ENCODE data around the gene PLPP6.

PLPP6 gene

DNA sequence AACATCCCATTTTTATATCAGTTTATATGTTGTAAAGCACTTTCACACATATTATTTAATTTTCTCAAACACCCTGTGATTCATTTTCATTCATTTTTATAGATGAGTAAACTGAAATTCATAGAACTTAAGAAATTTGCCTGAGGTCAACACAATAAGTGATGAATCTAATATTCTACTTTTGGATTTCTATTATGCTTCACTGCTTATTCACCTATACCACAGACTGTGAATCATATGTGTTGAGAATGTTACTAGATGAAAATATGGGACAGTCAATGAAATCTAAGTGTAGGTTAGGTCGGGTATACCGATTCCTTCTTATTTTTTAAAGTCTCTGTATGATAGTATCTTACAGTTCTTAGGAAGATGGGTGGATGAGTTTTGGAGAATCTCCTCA, 42.0 kb downstream of the PLPP6 start:
- H3K27ac Mint-ChIP-seq, result no peak overlapping the region
- no peaks in the 10 kb centered on the region for H3K27me3 Mint-ChIP-seq (ENCODE audit: low read depth, poor library complexity)
- TF ChIP-seq, protein P1, sequence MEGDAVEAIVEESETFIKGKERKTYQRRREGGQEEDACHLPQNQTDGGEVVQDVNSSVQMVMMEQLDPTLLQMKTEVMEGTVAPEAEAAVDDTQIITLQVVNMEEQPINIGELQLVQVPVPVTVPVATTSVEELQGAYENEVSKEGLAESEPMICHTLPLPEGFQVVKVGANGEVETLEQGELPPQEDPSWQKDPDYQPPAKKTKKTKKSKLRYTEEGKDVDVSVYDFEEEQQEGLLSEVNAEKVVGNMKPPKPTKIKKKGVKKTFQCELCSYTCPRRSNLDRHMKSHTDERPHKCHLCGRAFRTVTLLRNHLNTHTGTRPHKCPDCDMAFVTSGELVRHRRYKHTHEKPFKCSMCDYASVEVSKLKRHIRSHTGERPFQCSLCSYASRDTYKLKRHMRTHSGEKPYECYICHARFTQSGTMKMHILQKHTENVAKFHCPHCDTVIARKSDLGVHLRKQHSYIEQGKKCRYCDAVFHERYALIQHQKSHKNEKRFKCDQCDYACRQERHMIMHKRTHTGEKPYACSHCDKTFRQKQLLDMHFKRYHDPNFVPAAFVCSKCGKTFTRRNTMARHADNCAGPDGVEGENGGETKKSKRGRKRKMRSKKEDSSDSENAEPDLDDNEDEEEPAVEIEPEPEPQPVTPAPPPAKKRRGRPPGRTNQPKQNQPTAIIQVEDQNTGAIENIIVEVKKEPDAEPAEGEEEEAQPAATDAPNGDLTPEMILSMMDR (IDR thresholded peaks at IDR 0.05), result no peak
- DNase-seq, result no peak
- no peaks in the 10 kb centered on the region for H3K9me3 Mint-ChIP-seq
- H3K4me1 Mint-ChIP-seq, result no peaks in the 10 kb centered on the region
- H3K4me3 Mint-ChIP-seq, result no peak overlapping the region
- peaks cover 37% of the 10 kb centered on the region for H3K36me3 Mint-ChIP-seq (ENCODE audit: low read depth)

DNA sequence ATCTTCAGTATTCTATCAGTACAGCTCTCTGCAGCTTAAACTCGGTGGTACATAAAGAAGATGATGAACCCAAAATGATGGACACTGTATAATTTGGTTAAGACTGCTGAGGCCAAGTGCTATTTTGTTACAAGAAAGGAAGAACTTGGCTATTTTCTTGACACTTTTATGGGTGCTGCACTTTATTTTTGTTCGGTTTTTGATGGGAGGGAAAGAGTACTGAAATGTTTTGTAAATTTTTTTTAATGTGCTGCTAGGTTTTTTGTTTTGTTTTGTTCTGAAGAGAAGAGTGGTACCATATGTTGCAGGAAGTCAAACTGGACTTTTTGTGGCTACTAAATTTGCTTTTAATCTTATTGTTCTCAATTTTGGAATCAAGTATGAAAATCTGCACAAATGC, 43.9 kb downstream of the PLPP6 start:
- H3K36me3 Mint-ChIP-seq (ENCODE audit: low read depth), result peaks cover 37% of the 10 kb centered on the region
- H3K9me3 Mint-ChIP-seq, result no peaks in the 10 kb centered on the region
- no peak overlapping the region for H3K4me3 Mint-ChIP-seq
- no peaks in the 10 kb centered on the region for H3K4me1 Mint-ChIP-seq
- no peaks in the 10 kb centered on the region for H3K27me3 Mint-ChIP-seq (ENCODE audit: low read depth, poor library complexity)
- TF ChIP-seq, protein P1 (IDR thresholded peaks at IDR 0.05), result no peak
- DNase-seq, result no peak
- peak overlapping the region; percentile 17 for H3K27ac Mint-ChIP-seq

DNA sequence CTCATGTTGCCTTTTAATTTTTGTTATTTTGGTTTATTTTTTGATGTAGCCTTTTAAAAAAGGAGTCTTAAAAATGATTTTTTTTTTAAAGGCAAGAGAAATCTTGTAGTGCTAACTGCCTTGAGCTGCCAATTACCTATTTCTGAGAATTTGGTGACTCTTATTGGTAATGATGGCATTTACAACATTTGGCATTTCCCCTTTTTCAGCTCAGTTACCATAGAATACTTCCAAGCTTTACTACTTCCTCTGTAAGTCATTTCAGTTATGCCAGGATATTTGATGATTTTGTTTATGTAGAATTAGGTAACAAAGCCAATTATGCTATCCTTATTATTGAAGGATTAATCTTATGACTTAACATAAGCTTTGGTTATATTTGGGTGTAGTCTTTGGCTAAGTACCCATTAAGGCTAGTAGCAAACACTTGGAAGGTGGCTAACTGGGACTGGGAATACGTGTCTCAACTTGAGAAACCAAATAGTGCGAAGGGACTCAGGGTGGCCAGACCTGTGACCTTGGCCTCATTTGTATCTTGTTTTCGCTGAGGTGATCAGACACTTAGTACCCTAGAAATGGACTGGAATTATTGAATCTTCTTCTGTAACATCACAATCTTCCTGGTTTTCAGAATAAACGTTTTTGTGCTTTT, 45.0 kb downstream of the PLPP6 start:
- peak overlapping the region; percentile 79 for H3K27ac Mint-ChIP-seq
- DNase-seq, result no peak
- no peaks in the 10 kb centered on the region for H3K4me1 Mint-ChIP-seq
- peaks cover 37% of the 10 kb centered on the region for H3K36me3 Mint-ChIP-seq (ENCODE audit: low read depth)
- no peak overlapping the region for H3K4me3 Mint-ChIP-seq
- no peaks in the 10 kb centered on the region for H3K27me3 Mint-ChIP-seq (ENCODE audit: low read depth, poor library complexity)
- H3K9me3 Mint-ChIP-seq, result no peaks in the 10 kb centered on the region
- TF ChIP-seq, protein P1 (IDR thresholded peaks at IDR 0.05), result no peak

DNA sequence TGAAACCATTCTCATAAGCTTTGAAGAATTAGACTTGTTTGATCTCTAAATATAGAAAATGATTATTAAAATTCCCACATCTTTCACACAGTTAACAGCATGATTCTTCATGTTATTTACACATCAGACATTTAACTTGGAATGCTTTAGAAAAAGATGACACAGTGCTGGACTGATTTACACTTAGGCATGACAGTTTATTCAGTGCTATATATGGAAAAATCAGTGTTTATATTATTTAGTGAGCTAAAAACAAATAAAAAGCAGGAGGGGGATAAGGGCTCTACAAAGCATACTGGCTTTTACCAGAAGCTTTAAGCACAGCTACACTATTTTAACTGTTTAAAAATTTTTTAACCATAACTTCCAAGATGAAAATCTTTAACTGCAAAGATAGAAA, 47.3 kb downstream of the PLPP6 start:
- Mint-ChIP-seq H3K4me3 (no peak overlapping the region), H3K27me3 (ENCODE audit: low read depth, poor library complexity) (no peaks in the 10 kb centered on the region), H3K36me3 (ENCODE audit: low read depth) (peaks cover 31% of the 10 kb centered on the region), H3K27ac (no peak overlapping the region), H3K4me1 (no peaks in the 10 kb centered on the region), H3K9me3 (no peaks in the 10 kb centered on the region)
- no peak for DNase-seq
- TF ChIP-seq, protein P1 (IDR thresholded peaks at IDR 0.05), result no peak

DNA sequence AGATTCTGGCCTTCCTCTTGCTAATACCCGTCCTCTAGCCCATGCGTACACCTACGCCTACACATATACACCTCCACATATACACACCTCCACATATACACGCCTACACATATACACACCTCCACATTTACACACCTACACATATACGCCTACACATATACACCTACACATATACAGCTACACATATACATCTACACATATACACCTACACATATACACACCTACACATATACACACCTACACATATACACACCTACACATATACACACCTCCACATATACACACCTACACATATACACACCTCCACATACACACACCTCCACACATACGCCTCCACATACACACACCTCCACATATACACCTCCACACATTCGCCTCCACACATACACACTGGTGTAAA, 51.8 kb downstream of the PLPP6 start:
- Mint-ChIP-seq H3K27me3 (ENCODE audit: low read depth, poor library complexity) (no peaks in the 10 kb centered on the region), H3K36me3 (ENCODE audit: low read depth) (peaks cover 66% of the 10 kb centered on the region), H3K27ac (peak overlapping the region; percentile 20), H3K4me3 (no peak overlapping the region), H3K4me1 (no peaks in the 10 kb centered on the region), H3K9me3 (no peaks in the 10 kb centered on the region)
- no peak for DNase-seq
- TF ChIP-seq, protein P1 (IDR thresholded peaks at IDR 0.05), result no peak

Measured in nephron progenitor cell (in vitro differentiated cells).